Ecto neural progenitor cell (in vitro differentiated cells): ENCODE data around the gene CAMK2G.
"Not testable (repeated sequence)": the region's sequence is repeated elsewhere in the genome, so short reads cannot be mapped to it uniquely, and the experiment has no call there.

ENCODE experiments used
- DNase-seq: peaks from one replicate; pipeline ENCODE4 v3.0.0-alpha.2; 2018; ENCODE audit warnings: low spot score

Gene CAMK2G

GRCh38 chr10:73840056-73840402, 34.3 kb downstream of the CAMK2G start:
- DNase-seq: no peak

- no peak for DNase-seq
Measured at GRCh38 chr10:73839276-73839966, 34.9 kb downstream of the CAMK2G start.

DNA sequence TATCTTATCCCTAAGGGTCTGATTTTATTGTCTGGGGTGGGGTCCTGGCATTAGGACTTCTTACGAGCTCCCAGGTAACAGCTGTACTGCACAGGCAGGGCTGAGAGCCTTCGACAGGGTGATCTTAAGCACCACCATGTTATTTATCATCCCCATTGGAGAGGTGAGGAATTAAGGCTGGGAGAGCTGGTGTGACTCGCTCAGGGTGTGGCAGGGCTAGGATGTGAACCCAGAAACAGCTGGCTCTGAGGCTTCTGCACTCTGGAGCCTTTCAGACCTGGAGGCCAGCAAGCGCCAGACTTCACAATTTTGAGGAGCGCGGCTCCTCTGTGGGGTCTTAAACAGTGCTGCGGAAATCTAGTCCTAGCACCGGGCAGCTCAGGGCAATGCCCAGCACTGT, 35.5 kb downstream of the CAMK2G start:
- no peak for DNase-seq

- no peak for DNase-seq
Measured at GRCh38 chr10:73838008-73838567, 36.3 kb downstream of the CAMK2G start.

DNA sequence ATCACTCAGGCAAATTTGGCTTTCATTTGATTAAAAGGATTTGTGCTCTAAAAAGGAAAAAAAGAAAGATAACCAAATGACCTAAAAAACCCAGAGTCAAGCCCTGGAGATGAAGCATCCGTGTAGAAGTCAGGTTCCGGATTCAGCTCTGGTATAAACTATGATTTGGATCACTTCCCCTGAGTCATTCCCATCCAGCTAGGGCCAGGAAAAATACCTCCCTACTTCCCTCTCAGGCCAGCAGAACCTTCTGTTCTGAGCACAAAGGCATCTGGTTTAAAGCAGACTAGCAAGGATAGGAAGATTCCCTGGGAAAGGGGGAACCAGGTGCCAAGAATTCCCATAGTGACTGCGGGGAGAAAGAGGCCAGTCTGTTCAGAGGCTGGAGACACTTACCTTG, 37.3 kb downstream of the CAMK2G start:
- DNase-seq: no peak

DNA sequence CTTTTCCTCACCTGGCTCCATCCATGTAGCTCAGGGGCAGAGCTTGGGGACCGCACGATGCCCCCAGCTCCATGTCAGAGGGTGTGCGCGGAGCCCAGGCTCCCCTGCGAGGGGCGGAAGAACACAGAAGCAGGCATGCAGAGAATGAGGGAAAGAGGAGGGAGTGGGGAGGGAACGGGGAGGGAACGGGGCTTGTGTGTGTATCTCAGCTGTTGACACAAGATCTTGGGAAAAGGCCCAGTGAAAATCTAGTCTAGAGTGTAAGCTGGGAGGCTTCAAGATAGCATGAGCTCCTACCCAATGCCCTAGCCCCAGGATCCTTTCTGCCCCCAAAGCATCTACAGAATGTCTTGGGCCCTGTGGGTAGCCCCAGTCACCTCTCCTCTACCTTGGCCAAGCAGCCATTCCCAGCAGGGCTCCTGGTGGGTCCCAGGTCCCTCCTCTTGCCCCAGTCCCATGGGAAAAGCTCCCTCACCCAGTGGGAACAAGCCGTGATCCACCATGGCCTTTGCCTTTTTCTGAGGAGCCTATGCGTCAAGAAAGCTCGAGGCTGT, 37.9 kb downstream of the CAMK2G start:
- DNase-seq: no peak

DNA sequence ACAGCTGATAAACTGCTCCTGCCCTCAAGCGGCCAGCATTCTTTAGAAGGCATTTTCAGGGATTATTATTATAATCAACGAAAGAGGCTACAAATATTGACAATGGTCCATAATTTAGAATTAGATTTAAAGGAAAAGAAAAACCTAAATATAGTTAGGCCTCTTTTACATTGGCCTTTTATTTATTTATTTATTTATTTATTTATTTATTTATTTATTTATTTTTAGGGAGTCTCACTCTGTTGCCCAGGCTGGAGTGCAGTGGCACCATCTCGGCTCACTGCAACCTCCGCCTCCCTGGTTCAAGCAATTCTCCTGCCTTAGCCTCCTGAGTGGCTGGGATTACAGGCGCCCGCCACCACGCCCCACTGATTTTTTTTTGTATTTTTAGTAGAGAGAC, 45.3 kb downstream of the CAMK2G start:
- not testable (repeated sequence) for DNase-seq

DNA sequence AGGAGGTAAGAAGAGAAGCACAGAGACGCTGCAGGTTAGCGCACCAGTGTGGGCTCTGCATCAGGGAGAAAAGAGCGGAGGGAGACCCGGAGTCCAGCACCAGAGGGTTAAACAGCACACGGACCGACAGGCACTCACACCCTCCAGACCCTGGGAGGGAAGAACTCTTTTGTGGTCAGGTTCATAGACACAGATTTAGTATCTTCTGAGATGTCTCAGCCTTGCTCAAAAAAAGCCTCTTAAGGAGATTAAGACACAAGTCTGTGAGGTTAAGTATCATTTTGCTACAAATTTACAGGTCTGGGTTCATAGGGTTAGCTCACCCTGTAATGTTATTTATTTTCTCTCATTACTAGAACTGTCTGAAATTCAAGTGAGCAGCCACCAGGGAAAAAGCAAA, 46.2 kb downstream of the CAMK2G start:
- DNase-seq: no peak

- no peak for DNase-seq
Measured at GRCh38 chr10:73827346-73828089, 46.8 kb downstream of the CAMK2G start.

DNA sequence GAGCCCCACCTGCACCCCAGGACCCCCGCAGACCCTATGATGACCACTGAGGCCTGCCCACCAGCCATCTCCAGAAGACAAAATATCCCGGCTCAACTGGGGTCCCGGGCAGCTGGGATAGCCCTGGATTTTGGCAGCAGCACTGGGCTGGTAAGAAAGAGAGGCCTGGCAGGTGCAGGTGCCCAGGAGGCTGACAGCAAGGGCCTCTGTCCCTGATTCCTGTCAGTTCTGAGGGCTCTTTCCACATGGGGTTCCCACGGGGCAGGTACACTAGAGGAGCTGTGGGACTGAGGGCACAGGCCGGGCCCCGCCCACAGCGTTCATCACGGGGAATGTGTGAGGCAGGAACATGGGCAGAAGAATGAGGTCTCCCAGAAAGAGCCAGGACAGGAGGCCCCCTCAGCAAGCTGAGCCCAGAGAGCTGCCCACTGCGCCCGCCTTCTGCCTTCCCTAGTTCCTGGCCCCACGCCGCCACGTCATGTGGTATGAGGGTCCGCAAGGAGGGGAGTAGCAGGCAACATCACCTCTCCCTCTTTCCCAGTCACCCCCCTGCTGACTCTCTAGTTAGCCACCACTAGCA, 50.1 kb downstream of the CAMK2G start:
- no peak for DNase-seq

GRCh38 chr10:73823391-73823790, 51.0 kb downstream of the CAMK2G start:
- DNase-seq: no peak

DNA sequence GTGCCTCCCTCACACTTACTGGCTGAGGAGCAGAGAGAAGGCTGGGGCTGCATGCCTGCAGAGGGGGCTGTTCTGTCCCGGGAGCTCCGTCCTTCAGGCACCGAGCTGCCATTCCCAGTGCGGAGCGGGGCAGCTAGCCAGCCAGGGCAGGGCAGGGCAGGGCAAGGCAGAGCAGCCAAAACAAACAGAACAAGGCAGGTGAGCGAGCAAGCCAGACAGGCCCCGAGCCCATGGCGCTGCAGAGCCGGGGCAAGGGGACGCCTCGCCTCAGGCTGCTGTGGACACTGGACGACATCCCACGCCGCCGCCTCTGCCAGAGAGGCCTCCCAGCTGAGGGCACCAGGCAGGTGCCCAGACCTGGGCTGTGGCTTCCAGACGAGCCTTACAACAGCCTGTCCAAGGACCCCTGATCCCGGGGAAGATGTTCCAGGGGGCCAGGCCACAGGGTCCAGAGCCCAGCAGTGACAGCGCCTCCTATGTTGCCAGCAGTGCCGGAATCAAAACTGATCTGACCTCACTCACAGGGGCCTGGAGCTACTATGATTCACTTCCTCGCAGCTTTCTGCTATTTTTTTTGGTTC, 54.8 kb downstream of the CAMK2G start:
- DNase-seq: no peak

DNA sequence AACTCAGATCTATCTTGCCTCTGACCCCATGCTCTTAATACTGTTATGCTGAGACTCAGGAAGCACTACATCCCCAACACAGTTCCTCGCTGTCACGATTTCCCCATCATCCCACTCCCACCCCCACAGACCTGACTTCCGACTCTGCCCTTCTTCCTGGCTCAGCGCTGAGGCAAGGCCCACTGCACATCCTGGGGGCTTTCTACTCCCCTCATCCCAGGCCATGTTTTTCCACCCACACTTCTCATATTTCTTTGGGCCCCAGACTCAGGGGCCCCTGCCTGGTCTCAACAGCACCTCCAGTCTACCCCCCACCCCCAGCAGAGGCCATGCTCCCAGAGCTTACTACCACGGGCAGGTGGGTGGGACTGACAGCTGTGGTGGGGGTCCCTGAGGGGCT, 55.3 kb downstream of the CAMK2G start:
- no peak for DNase-seq

DNA sequence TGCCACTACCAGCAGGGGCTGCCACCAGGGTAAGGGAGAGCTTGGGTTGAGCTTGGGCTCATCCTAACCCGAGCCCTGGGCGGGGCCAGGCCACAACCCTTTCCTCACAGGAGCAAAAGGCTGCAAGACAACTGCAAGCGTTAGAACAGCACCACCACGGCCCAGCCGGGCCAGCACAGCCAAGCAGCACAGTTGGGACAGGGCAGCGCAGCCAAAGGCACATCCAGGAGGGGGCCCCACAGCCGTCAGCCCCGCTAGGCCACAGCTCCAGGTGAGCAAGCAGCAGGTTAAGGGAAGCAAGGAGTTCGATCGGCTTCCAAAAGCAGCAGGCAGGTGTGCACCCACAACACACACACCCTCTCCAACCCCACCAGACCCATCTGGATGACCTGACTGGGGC, 56.0 kb downstream of the CAMK2G start:
- DNase-seq: no peak

DNA sequence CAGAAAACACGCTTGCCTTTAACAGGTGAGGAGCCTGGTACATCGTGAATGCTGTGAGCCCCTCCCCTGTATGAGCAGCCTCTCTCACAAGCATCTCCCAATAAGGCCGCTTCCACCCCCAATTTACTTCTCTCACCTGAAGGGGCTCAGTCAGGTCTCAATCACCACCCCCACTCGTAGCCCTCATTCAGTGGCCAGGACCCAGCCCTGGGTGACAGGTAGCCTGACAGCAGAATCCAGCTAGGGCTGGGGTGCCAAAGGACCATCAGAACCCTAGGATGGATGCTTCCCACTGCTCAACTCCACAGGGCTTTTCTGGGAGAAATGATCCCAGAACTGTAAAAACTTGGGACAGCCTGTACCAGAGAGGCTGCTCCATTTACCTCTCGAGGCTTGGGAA, 56.5 kb downstream of the CAMK2G start:
- no peak for DNase-seq

GRCh38 chr10:73816917-73817729, 57.2 kb downstream of the CAMK2G start:
- no peak for DNase-seq

DNA sequence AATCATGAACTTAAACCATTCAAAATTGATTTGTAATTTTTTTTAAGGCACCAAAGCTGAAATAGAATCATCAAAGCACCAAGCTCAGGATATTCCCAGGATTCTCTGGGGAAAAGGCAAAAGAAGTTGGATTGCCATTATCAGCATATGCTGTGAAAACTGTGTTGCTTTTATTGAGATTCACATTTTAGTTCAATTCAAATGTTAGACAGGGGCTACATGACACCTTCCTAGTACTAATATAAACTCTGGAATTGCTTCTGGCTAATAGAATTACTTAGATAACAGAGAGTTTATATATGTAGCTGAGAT, 58.7 kb downstream of the CAMK2G start:
- no peak for DNase-seq

DNA sequence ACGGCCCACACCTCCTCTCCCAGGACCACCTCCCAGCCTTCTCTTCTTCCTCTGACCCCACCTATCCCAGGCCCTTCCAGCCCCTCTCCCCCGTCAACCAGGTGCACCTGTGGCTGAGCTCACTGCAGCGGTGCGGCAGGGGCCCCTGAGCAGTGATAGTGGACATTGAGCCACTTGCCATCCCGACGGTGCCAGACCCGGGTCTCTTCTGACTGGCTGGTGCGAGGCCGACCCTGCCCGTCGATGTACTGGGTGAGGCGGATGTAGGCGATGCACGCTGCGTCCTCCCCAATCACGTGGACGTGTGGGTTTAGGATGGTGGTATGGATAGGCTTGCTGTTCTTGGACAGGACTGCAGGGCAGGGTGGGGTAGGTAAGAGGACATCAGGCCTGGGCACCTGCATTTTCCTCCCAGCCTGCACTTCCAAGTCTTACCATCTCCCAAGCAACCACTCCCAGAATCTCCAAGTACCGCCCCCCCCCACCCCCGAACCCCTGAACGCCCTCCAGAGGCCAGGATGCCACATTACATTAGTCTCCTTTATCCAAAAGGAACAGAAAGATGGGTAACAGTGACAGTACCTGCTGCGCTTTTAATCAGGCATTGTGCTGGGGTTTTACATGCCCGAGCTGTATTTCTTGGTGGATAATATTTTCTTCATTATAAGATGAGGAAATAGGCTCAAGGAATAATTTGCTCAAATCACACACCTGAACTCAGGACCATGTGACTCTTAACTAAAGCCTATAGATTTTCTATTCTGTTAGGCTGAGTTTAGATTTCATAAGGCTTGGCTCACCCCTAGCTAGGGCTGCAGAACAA, 59.2 kb downstream of the CAMK2G start:
- peak; percentile 65 for DNase-seq

DNA sequence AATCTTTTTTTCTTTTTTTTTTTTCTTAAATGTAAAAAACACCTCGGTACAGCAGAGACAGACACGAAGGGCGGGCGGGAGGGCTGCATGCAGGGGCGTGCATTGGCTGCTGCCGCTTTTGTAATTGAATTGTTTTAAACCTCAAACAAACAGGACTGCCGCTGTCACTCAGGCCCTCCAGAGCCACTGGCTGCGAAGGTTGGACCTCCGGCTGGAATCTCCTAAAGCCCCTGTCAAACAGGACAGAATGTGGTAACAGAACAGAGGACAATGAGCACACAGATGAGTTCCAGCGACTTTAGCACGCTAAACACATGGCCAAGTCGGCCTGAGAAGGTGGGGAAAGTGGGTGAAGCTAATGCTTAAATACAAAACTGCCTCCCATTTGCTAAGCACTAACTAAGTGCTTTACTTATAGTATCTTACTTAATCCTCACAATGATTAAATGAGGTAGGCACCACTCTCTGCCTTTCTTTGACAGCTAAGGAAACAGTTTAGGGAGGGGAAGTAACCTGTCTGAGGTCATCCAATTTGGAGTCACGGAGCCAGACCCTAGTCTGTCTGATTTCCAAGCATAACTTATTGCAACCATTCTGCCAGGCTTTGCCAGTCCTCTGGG, 60.0 kb downstream of the CAMK2G start:
- no peak for DNase-seq

DNA sequence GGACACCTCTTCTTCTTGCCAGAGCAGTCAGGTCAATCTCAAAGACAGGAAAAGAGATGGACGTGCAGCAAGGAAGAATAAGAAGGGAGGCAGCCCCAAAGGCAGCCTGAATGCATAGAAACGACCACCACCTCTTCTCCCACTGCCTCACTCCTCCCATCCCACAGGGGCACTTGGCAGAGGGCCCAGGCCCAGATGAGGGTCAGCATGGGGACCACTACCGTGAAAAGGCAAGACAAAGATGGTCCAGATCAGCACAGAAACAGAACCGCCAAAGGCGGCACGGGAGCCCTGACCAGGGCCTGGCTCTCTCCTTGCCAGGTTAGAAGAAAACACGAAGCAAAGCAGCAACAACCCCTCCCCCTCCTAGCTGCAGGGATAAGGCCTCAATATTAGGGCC, 61.0 kb downstream of the CAMK2G start:
- no peak for DNase-seq

GRCh38 chr10:73812657-73813056, 61.7 kb downstream of the CAMK2G start:
- DNase-seq: no peak
